PC-9 (cell line): ENCODE results near the gene DDX3X. TPM values are rescaled to one million over a fixed set of nuclear protein-coding genes. Genes with fewer than 3 reads are reported as not detected.

ENCODE experiments used
- BruUV-seq: library from RNA; stranded (reverse); fragments of 400-500 nt; replicated peaks from 2 replicates; lab custom pipeline; 2021; lab: Mats Ljungman, UMichigan
- CTCF ChIA-PET: fragments of 300-600 bp; sonication (Branson Sonifier 250); formaldehyde crosslinking; loops from one replicate; lab custom pipeline; 2022; ENCODE audit warnings: antibody characterized with exemption; lab: Charles Lee
- POLR2A ChIA-PET: fragments of 300-600 bp; sonication (Branson Sonifier 250); formaldehyde crosslinking; loops from one replicate; lab custom pipeline; 2022; ENCODE audit warnings: antibody characterized with exemption; ENCODE audit not compliant: unreplicated experiment; lab: Charles Lee
- DNase-seq, 2 experiments: peaks; one replicate each; pipeline versions ENCODE4 v3.0.0 to v3.0.0-alpha.2; 2015 to 2022; ENCODE audit warnings: mixed read lengths in 1 of 2
- H2AFZ ChIP-seq: fragments of 200-600 bp; sonication (generic); 2 replicates; pipeline ENCODE4 v1.8.1; 2017; ENCODE audit warnings: antibody characterized with exemption
- H3F3A ChIP-seq: fragments of 200-600 bp; sonication (generic); 2 replicates; pipeline ENCODE4 v1.8.1; 2017; ENCODE audit warnings: antibody characterized with exemption, mild to moderate bottlenecking, low read depth; ENCODE audit not compliant: insufficient read depth
- H3K27ac ChIP-seq: fragments of 200-600 bp; sonication (generic); 2 replicates; pipeline ENCODE4 v1.6.1; 2016; ENCODE audit warnings: mixed run types
- H3K27me3 ChIP-seq: fragments of 200-600 bp; sonication (generic); 2 replicates; pipeline ENCODE4 v1.6.1; 2016; ENCODE audit warnings: low read depth, mixed run types; ENCODE audit not compliant: insufficient read depth
- H3K36me3 ChIP-seq: fragments of 200-600 bp; sonication (generic); 2 replicates; pipeline ENCODE4 v1.6.1; 2016; ENCODE audit warnings: low read depth, mixed run types
- H3K4me1 ChIP-seq: fragments of 200-600 bp; sonication (generic); replicated peaks from 2 replicates; pipeline ENCODE4 v1.6.1; 2016; ENCODE audit warnings: mixed run types; ENCODE audit not compliant: insufficient read depth
- H3K4me2 ChIP-seq: fragments of 200-600 bp; sonication (generic); 2 replicates; pipeline ENCODE4 v1.6.1; 2017; ENCODE audit warnings: mixed run types
- H3K4me3 ChIP-seq: fragments of 200-600 bp; sonication (generic); 2 replicates; pipeline ENCODE4 v1.6.1; 2016; ENCODE audit warnings: mixed run types
- H3K79me2 ChIP-seq: fragments of 200-600 bp; sonication (generic); 2 replicates; pipeline ENCODE4 v1.6.1; 2017; ENCODE audit warnings: low read depth, mixed run types
- H3K9me2 ChIP-seq: fragments of 200-600 bp; sonication (generic); 2 replicates; pipeline ENCODE4 v1.8.1; 2017; ENCODE audit warnings: mild to moderate bottlenecking; ENCODE audit not compliant: insufficient read depth
- H3K9me3 ChIP-seq: fragments of 200-600 bp; sonication (generic); 2 replicates; pipeline ENCODE4 v1.8.1; 2016; ENCODE audit warnings: low read depth; ENCODE audit not compliant: insufficient read depth
- H4K20me1 ChIP-seq: fragments of 200-600 bp; sonication (generic); 2 replicates; pipeline ENCODE4 v1.8.1; 2017; ENCODE audit not compliant: insufficient read depth
- CTCF ChIP-seq: fragments of 200-600 bp; sonication (generic); conservative IDR thresholded peaks from 2 replicates; pipeline ENCODE4 v1.6.1; 2017; ENCODE audit warnings: mixed run types, antibody characterized with exemption, mild to moderate bottlenecking, moderate library complexity
- EZH2 ChIP-seq: fragments of 200-600 bp; sonication (generic); IDR thresholded peaks from 2 replicates; pipeline ENCODE4 v1.8.0; 2017; ENCODE audit warnings: antibody characterized with exemption, low read depth
- intact Hi-C: fragments of 100-400 bp; cut with micrococcal nuclease; formaldehyde crosslinking; loops from one replicate; pipeline ENCODE4 v1.10.0; 2022; ENCODE audit not compliant: unreplicated experiment
- total RNA-seq: library from RNA; stranded (reverse); gene quantifications from 2 replicates; pipeline ENCODE4 v1.2.3, GENCODE V29; 2021

DDX3X gene
- total RNA-seq, 1 experiment from 2014 or later = 158 TPM

- Histone ChIP-seq H4K20me1 (no peaks in the 10 kb centered on the region), H3K9me2 (no peaks in the 10 kb centered on the region), H3K79me2 (no peaks in the 10 kb centered on the region), H2AFZ (no peak overlapping the region), H3F3A (no peaks in the 10 kb centered on the region; the same call in 1 of the 2 replicates), H3K9me3 (no peaks in the 10 kb centered on the region), H3K4me3 (no peak overlapping the region), H3K36me3 (no peaks in the 10 kb centered on the region), H3K4me1 (peaks cover 19% of the 10 kb centered on the region; the same call in 1 of the 2 replicates), H3K27me3 (no peaks in the 10 kb centered on the region), H3K27ac (peak overlapping the region; percentile 64), H3K4me2 (peak overlapping the region; percentile 3; the same call in 1 of the 2 replicates)
- ChIA-PET POLR2A (no interaction called here), CTCF (interaction anchor here (0.6 kb wide), 1 partner anchor 29 kb away, joined by 4 read pairs; no protein-coding TSS in a partner anchor)
- TF ChIP-seq CTCF = no peak
- TF ChIP-seq EZH2 = no peak
- peak in 1 of 2 experiments; percentile 38 for DNase-seq
- intact Hi-C loops = loop anchor here (2.0 kb wide), 1 partner anchor 32 kb away; no protein-coding TSS in a partner anchor
- no TSS peak for BruUV-seq
Measured at GRCh38 chrX:41300758-41301437, 33.1 kb upstream of the DDX3X start.

DNA sequence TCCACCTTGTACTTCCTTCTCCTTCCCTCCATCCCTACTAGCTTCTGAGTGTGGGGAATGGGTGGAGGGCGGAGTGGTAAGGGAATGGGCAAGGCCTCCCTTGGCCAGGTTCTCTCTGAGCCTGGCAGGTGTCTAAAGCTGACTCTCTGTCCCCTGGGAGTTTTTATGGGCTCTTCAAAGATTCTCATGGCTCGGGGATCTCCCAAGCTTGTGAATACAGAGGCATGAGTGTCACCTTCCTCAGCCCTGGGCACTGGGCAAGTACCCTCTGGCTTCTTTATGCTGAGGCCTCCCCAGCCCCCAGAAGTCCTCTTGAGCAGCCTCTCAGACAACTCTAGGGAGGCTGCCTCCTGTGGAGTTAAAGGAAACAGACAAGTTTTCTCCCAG is 32.5 kb upstream of the DDX3X start:
- Histone ChIP-seq H3K4me3 (no peak overlapping the region), H3F3A (no peaks in the 10 kb centered on the region; the same call in 1 of the 2 replicates), H3K27me3 (no peaks in the 10 kb centered on the region), H3K9me3 (no peaks in the 10 kb centered on the region), H4K20me1 (no peaks in the 10 kb centered on the region), H3K36me3 (no peaks in the 10 kb centered on the region), H3K27ac (peak overlapping the region; percentile 64), H3K79me2 (no peaks in the 10 kb centered on the region), H2AFZ (no peak overlapping the region), H3K4me2 (no peak overlapping the region), H3K9me2 (no peaks in the 10 kb centered on the region), H3K4me1 (peaks cover 19% of the 10 kb centered on the region; the same call in 1 of the 2 replicates)
- no peak for TF ChIP-seq EZH2
- no peak for TF ChIP-seq CTCF
- BruUV-seq = no TSS peak
- ChIA-PET CTCF (no interaction called here), POLR2A (no interaction called here)
- DNase-seq = no peak
- intact Hi-C loops = loop anchor here (2.0 kb wide), 1 partner anchor 31 kb away; no protein-coding TSS in a partner anchor

DNA sequence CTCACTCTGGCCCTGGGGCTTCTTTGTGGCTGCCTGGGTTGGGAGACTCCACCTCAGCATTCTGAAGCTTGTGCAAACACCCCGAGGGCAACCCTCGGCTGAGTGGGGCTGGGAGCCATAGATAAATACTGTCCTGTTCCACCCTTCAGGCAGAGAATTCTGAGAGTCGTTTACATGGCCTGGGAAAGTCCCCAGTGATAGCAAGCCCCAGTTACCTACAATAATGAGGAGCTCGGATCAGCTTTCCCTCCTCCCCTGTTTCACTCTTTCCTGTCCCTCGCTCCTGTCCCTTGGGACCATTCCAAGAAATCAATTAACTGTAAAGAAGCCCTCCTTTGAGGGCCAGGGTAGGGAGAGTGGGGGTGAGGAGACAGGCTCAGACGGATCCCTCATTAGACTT is 31.6 kb upstream of the DDX3X start:
- H3K36me3 ChIP-seq = no peaks in the 10 kb centered on the region
- H3K4me2 ChIP-seq = no peak overlapping the region; the same call in 1 of the 2 replicates

More for the DNA sequence above, 31.6 kb upstream of the DDX3X start:
- Histone ChIP-seq H3K79me2 (no peaks in the 10 kb centered on the region), H3K27me3 (no peaks in the 10 kb centered on the region), H3F3A (no peaks in the 10 kb centered on the region; the same call in 1 of the 2 replicates), H4K20me1 (no peaks in the 10 kb centered on the region), H3K27ac (peak overlapping the region; percentile 64; the same call in 1 of the 2 replicates), H3K4me3 (no peak overlapping the region), H3K4me1 (peaks cover 19% of the 10 kb centered on the region; the same call in 1 of the 2 replicates), H3K9me3 (no peaks in the 10 kb centered on the region), H2AFZ (no peak overlapping the region), H3K9me2 (no peaks in the 10 kb centered on the region)
- DNase-seq = peak; percentile 60 to 75
- intact Hi-C loops = no loop called here
- ChIA-PET CTCF (interaction anchor here (0.5 kb wide), 1 partner anchor 125 kb away, joined by 12 read pairs; no protein-coding TSS in a partner anchor), POLR2A (interaction anchor here (0.6 kb wide), 3 partner anchors 28 to 217 kb away, joined by 11 to 16 read pairs (median 16); partner anchors contain the start of gene USP9X)
- no TSS peak for BruUV-seq
- TF ChIP-seq CTCF (no peak), EZH2 (no peak)
